HG03064 (cell line): Measurements from ENCODE around the gene CACNB2.

Experiments
- ATAC-seq: cut with Tn5 transposase; IDR thresholded peaks from one replicate; pipeline ENCODE4 v1.9.1; 2021; ENCODE audit warnings: low read depth; ENCODE audit not compliant: unreplicated experiment

CACNB2 gene

GRCh38 chr10:18278181-18278580, 138.0 kb downstream of the CACNB2 start:
- no peak for ATAC-seq

GRCh38 chr10:18279173-18279572, 138.9 kb downstream of the CACNB2 start:
- ATAC-seq, result no peak

GRCh38 chr10:18282094-18282493, 141.9 kb downstream of the CACNB2 start:
- no peak for ATAC-seq

GRCh38 chr10:18290651-18291313, 150.6 kb downstream of the CACNB2 start:
- ATAC-seq, result no peak

- ATAC-seq, result no peak
Measured at GRCh38 chr10:18293536-18294510, 153.6 kb downstream of the CACNB2 start.

GRCh38 chr10:18294633-18295032, 154.4 kb downstream of the CACNB2 start:
- ATAC-seq, result no peak

- ATAC-seq, result no peak
Measured at GRCh38 chr10:18297659-18298058, 157.4 kb downstream of the CACNB2 start.

- no peak for ATAC-seq
Measured at GRCh38 chr10:18298256-18298655, 158.0 kb downstream of the CACNB2 start.

GRCh38 chr10:18303851-18304801, 163.9 kb downstream of the CACNB2 start:
- no peak for ATAC-seq

- ATAC-seq, result no peak
Measured at GRCh38 chr10:18306031-18306430, 165.8 kb downstream of the CACNB2 start.

GRCh38 chr10:18308600-18308999, 168.4 kb downstream of the CACNB2 start:
- ATAC-seq, result no peak

GRCh38 chr10:18310761-18311160, 170.5 kb downstream of the CACNB2 start:
- ATAC-seq, result no peak

GRCh38 chr10:18312374-18313139, 172.3 kb downstream of the CACNB2 start:
- no peak for ATAC-seq

- ATAC-seq, result no peak
Measured at GRCh38 chr10:18313140-18313530, 172.9 kb downstream of the CACNB2 start.

- no peak for ATAC-seq
Measured at GRCh38 chr10:18313626-18314025, 173.4 kb downstream of the CACNB2 start.

- no peak for ATAC-seq
Measured at GRCh38 chr10:18319628-18320027, 179.4 kb downstream of the CACNB2 start.

- no peak for ATAC-seq
Measured at GRCh38 chr10:18321371-18321770, 181.1 kb downstream of the CACNB2 start.

- no peak for ATAC-seq
Measured at GRCh38 chr10:18323916-18324315, 183.7 kb downstream of the CACNB2 start.

GRCh38 chr10:18325410-18325809, 185.2 kb downstream of the CACNB2 start:
- no peak for ATAC-seq
